HG03095 (cell line): ENCODE measurements around the gene CD82.
"Not testable (repeated sequence)": the region's sequence is repeated elsewhere in the genome, so short reads cannot be mapped to it uniquely, and the experiment has no call there.

Source experiments
- ATAC-seq: cut with Tn5 transposase; IDR thresholded peaks from one replicate; pipeline ENCODE4 v1.9.1; 2021; ENCODE audit warnings: moderate library complexity; ENCODE audit not compliant: unreplicated experiment

The CD82 gene

DNA sequence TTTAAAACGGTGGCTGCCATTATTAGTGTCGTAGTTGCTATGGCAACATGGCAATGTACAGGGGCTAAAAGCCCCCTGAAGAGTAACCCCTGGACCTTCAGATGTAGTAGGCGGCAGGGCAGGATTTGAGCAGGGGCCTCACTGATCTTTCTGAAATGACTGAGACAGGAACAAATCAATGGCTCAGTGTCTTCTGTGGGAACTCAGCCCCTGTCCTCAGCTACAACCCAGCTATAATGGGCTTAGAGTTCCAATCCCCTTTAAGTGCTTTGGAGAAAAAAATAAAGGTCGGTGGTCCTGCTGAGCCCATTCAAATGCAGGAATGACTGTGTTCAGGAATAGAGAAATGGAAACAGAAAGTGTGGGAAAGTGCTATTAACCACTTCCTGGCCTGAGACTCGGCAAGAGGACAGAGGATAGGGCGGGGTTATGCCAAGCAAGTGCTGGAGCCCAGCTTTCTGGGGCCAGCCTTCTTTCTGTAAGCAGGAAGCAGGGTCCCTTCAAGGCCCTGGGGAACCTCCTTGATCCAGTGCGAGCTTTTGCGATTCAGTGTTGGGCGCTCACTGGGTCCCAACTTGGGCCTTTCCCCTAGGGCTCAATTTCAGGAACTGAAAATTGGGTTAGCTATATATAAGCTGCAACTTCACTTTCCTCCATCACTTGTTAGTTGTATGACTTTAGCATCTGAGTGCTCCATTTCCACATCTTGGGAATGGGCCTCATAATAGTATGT lies 6.1 kb upstream of the CD82 start:
- peak; percentile 73 for ATAC-seq

DNA sequence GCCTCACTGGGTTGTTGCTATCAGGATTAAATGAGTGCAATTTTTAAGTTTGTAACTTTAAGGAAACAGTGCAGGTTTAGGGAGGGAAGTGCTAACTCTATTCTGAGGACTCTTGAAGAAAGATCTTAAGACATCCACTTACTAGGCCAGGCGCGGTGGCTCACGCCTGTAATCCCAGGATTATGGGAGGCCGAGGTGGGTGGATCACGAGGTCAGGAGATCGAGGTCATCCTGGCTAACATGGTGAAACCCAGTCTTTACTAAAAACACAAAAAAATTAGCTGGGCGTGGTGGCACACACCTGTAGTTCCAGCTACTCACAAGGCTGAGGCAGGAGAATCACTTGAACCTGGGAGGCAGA lies 5.5 kb upstream of the CD82 start:
- ATAC-seq = not testable (repeated sequence)

DNA sequence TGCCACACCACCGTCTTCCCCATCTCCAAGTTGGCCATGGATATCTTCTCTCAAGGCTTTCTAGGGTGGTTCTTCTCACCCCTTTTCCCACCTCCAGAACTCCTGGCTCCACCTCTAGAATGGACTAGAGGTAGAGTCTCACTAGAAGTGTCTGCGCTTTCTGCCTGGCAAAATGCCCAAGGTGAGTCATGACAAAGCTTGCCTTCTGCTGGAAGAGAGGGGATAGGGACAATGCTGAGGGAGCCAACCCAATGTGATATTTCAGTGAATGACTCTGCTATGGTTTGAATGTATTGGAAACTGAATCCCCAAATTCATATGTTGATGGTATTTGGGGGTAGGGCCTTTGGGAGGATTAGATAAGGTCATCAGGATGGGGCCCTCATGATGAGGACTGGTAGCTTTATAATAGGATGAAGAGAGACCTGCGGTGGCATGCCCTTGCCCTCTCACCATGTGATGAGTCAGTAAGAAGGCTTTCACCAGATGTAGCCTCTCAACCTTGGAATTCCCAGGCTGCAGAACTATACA lies 4.1 kb upstream of the CD82 start:
- no peak for ATAC-seq

GRCh38 chr11:44561964-44562734 lies 3.3 kb upstream of the CD82 start:
- no peak for ATAC-seq

GRCh38 chr11:44562845-44563460 lies 2.5 kb upstream of the CD82 start:
- ATAC-seq = no peak

DNA sequence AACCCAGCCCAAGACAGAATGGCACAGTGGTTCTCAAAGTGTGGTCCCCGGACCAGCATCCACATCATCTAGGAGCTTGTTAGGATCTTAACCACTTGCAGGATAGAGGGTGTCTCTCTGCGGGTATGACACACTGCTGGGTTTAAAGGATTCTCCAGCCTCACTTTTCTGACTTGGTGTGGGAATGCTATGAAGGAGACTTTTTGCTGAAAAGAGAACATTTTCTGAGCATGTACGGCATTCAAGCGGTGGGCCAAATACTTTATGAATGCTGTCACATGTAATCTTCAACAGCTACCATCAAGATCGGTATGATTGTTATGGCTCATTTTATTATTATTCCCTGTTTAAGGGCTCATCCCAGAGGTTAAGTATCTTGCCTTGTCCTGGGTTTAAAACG lies 1.8 kb upstream of the CD82 start:
- ATAC-seq = no peak

GRCh38 chr11:44564166-44564565 lies 1.3 kb upstream of the CD82 start:
- no peak for ATAC-seq

GRCh38 chr11:44564670-44565210 lies 723 bp upstream of the CD82 start:
- ATAC-seq = no peak

GRCh38 chr11:44565953-44566949 lies 788 bp downstream of the CD82 start:
- no peak for ATAC-seq

DNA sequence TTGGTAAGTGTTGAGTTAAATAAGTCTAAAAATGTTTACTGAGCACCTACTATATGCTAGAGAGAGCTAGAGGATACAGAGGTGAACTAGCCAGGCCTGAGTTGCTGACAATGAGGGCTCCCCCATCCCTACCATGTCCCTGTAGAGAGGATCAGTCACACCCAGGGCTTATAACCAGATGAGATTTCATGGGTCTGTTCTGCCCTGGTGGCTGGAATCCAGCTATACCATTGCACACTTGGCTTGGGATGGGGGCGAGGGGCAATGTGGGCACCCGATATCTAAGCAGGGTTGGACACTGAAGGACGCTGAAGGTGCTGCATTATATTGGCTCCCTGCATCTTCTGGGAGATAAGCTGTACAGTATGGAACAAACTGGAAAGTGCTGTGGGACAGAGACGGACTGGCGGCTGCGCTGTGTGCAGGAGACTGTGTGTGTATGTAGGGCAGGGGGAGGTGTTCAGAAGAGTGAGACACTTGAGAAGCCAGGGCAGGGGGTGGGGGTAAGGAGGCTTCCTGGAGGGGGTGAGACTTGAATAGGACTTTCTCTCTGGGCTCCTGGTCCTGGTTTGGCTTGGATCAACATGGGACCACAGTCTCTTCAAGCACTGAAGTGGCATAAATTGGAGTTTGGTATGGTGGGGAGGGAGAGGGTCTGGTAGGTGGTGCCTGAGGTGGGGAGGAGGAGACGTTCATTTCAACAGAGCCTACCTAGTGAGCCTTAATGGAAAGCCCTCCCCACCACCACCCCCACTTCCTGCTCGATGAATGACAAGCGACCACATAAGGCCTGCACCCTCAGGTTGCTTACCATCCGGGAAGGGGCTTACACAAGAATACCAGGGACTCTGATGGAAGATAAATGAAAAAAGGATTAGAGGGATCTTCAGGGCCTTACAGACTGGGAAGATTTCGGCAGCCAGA lies 1.8 kb downstream of the CD82 start:
- no peak for ATAC-seq

- ATAC-seq = no peak
Measured at GRCh38 chr11:44567876-44568256, 2.4 kb downstream of the CD82 start.

DNA sequence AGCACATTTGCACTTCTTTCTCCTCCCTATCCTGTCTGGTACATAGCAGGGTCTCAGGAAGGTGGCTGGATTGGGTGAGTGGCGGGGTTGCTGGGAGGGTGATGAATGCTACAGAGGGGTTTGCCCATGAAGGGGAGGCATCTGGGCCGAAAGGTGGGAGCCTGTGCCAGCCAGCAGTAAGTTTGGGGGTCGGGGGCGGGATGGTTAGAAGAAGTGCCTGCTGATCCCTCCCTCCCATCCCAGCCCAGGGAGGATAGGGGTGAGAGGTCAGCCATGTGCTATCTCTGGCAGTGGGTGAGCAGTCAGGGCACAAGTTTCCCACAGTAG lies 2.8 kb downstream of the CD82 start:
- no peak for ATAC-seq

DNA sequence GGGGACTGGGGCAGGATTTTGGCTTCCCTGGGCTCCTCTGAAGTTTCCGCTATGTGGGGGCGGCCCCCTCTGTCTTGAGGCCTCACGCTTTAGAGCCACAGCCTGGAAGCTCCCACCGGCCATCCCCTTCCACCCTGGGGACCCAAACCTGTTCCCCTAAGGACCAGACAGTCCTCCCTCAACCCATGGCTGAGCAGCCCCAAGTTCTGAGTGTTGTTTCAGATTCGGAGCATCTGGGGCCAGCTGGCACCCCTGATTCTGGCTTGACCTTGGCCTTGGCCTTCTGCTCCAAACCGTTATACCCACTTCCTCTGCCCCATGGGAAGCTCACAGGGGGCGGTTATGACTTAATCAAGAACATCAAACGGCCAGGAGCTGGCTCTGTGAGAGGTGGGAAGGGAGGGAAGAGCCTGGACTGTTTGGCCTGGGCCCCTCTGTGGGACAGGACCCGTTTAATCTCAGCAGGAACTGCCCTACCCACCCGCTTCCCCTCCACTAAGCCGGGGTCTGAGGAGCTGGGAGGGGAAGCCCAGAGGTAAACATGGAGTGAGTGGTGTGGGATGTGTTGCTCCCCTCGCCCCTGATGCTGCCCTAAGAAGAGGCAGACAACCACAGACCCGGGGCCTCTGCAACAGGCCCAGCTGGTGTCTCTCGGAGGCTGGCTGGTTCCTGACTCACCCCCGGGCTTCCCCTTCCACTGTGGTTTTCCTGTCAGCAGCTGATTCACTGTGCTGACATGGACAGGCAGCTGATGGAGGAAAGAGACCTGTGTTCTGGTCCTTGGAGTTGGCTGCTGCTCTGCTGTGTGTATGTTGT lies 3.4 kb downstream of the CD82 start:
- ATAC-seq = peak; percentile 40

GRCh38 chr11:44570411-44571155 lies 5.1 kb downstream of the CD82 start:
- ATAC-seq = no peak

DNA sequence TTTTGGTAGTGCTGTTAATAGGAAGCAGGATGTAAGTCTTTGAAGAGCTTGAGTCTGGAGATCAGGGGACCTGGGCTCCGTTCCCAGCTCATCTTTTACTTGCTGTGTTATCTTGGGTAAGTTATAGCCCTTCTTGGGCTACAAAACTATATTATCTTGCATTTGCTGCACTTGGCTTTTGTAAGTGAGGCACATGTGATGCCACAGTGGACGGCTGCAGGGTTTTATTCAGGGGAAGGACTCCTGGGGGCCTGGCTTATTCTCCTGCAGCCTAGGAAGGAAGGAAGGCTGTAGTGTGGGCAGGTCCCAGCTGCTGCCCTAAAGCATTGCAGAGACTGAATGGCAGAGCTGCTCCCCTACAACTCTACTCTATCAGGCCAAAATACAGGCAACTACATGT lies 6.4 kb downstream of the CD82 start:
- no peak for ATAC-seq

GRCh38 chr11:44572436-44572835 lies 7.0 kb downstream of the CD82 start:
- no peak for ATAC-seq

GRCh38 chr11:44572884-44573283 lies 7.4 kb downstream of the CD82 start:
- ATAC-seq = no peak

- no peak for ATAC-seq
Measured at GRCh38 chr11:44573333-44573732, 7.9 kb downstream of the CD82 start.
